NB4 (cell line): ENCODE results near the gene HMGCS1.

Experiments
- DNase-seq: peaks from one replicate; pipeline ENCODE4 v3.0.0; 2010; ENCODE audit warnings: low read depth
- H3K4me3 ChIP-seq: one replicate; pipeline ENCODE4 v1.5.1; 2011; ENCODE audit warnings: mild to moderate bottlenecking, low read depth, low read length, moderate library complexity
- CTCF ChIP-seq: IDR thresholded peaks from one replicate; pipeline ENCODE4 v1.5.1; 2012; ENCODE audit warnings: low read depth, low read length
- MAX ChIP-seq: IDR thresholded peaks from 2 replicates; pipeline ENCODE4 v1.6.1; 2011; ENCODE audit warnings: low read depth, low read length
- MYC ChIP-seq: IDR thresholded peaks from 2 replicates; pipeline ENCODE4 v1.6.1; 2011; ENCODE audit warnings: low read depth, low read length
- POLR2A ChIP-seq: IDR thresholded peaks from 2 replicates; pipeline ENCODE4 v1.6.1; 2011; ENCODE audit warnings: mild to moderate bottlenecking; ENCODE audit not compliant: insufficient read length; ENCODE audit errors: extremely low read depth

HMGCS1 gene

GRCh38 chr5:43313035-43313853 is at the start of gene HMGCS1:
Gene HMGCS1, minus strand, starts transcription at chr5:43313412. Its CDS starts 14,447 bp downstream, at chr5:43298965.
- H3K4me3 ChIP-seq = peak within 1 kb of the TSS; percentile 93
- peak; percentile 99 for DNase-seq
- peak; percentile 55 for TF ChIP-seq MYC
- TF ChIP-seq CTCF = no peak
- peak; percentile 83 for TF ChIP-seq POLR2A
- TF ChIP-seq MAX = peak; percentile 91

GRCh38 chr5:43358726-43359125 is 45.5 kb upstream of the HMGCS1 start:
- TF ChIP-seq MAX (no peak), POLR2A (no peak), CTCF (no peak), MYC (no peak)
- H3K4me3 ChIP-seq = no peak overlapping the region
- no peak for DNase-seq

GRCh38 chr5:43358301-43358700 is 45.1 kb upstream of the HMGCS1 start:
- TF ChIP-seq MAX = no peak
- no peak for TF ChIP-seq MYC
- TF ChIP-seq POLR2A = no peak
- TF ChIP-seq CTCF = no peak

GRCh38 chr5:43357878-43358281 is 44.7 kb upstream of the HMGCS1 start:
- no peak for DNase-seq
- TF ChIP-seq POLR2A = no peak
- TF ChIP-seq MAX = no peak
- no peak for TF ChIP-seq CTCF
- H3K4me3 ChIP-seq = no peak overlapping the region

More at GRCh38 chr5:43358301-43358700, 45.1 kb upstream of the HMGCS1 start:
- no peak overlapping the region for H3K4me3 ChIP-seq
- DNase-seq = no peak

GRCh38 chr5:43357067-43357466 is 43.9 kb upstream of the HMGCS1 start:
- TF ChIP-seq MYC = no peak
- no peak for TF ChIP-seq MAX
- no peak for TF ChIP-seq CTCF
- TF ChIP-seq POLR2A = no peak
- no peak overlapping the region for H3K4me3 ChIP-seq
- no peak for DNase-seq
